ENCODE data around the gene PIGQ.

Gene PIGQ

GRCh38 chr16:630815-631405, 61.1 kb downstream of the PIGQ start, which contains the start of gene WFIKKN1:
Gene WFIKKN1 (plus strand): TSS chr16:630985. CDS start chr16:631254, 269 bp downstream.
- DNase-seq: no peak

- no peak for DNase-seq
These were observed 62.1 kb downstream of the PIGQ start for GRCh38 chr16:631808-632358.

GRCh38 chr16:632486-633335, 62.9 kb downstream of the PIGQ start:
- DNase-seq: no peak

GRCh38 chr16:633336-634050, 63.7 kb downstream of the PIGQ start:
- no peak for DNase-seq
